Mesothelial cell of epicardium (in vitro differentiated cells): ENCODE data around the gene KRT23. TPM values are rescaled to one million over a fixed set of nuclear protein-coding genes. Genes with fewer than 3 reads are reported as not detected.

Experiments
- DNase-seq, 2 experiments: peaks; one replicate each; pipeline ENCODE4 v3.0.0; 2021; ENCODE audit warnings: low spot score in 2 of 2; ENCODE audit not compliant: unreplicated experiment in 2 of 2
- H3K27ac Mint-ChIP-seq: 2 replicates; pipeline ENCODE4 v1.8.0; 2021; ENCODE audit warnings: mixed read lengths
- H3K27me3 Mint-ChIP-seq: 2 replicates; pipeline ENCODE4 v1.8.0; 2021; ENCODE audit warnings: low read depth, mixed read lengths
- H3K36me3 Mint-ChIP-seq: 2 replicates; pipeline ENCODE4 v1.8.0; 2021; ENCODE audit warnings: mixed read lengths
- H3K4me1 Mint-ChIP-seq: 2 replicates; pipeline ENCODE4 v1.8.0; 2021; ENCODE audit warnings: mixed read lengths
- H3K4me3 Mint-ChIP-seq: 2 replicates; pipeline ENCODE4 v1.8.0; 2021; ENCODE audit warnings: mild to moderate bottlenecking, moderate library complexity, mixed read lengths
- H3K9me3 Mint-ChIP-seq: 2 replicates; pipeline ENCODE4 v1.8.0; 2021; ENCODE audit warnings: mixed read lengths
- total RNA-seq: library from RNA; stranded (reverse); gene quantifications from 3 replicates; pipeline ENCODE4 v1.2.1, GENCODE V29; 2021
- TF ChIP-seq, protein P1 (sequence below): fragments of 200-600 bp; sonication (generic); IDR thresholded peaks from one replicate; pipeline ENCODE4 v1.5.0; 2021; ENCODE audit warnings: antibody characterized with exemption; ENCODE audit not compliant: unreplicated experiment

KRT23 gene
- total RNA-seq, 1 donor from 2014 or later: 2.8 TPM

DNA sequence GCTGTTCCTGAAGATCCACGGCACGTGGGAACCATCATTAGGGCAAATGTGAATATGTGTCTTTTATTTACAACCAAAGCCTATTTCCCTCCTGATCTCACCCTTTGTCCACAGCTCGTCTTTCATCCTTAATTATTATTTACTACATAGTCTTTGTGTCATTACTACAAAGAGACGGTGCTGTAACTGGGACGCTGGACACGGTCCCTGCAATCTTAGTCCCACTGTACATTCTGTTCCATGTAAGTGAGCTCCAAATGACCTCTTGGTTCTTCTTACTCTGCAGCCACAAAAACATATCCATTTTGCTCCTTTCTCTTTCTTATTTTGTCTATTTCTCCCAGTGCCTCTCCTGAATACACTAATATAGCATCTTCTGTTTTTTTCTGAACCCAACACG, 12.7 kb upstream of the KRT23 start:
- H3K27me3 Mint-ChIP-seq: no peaks in the 10 kb centered on the region
- H3K27ac Mint-ChIP-seq: peak overlapping the region; percentile 1
- no peaks in the 10 kb centered on the region for H3K9me3 Mint-ChIP-seq
- TF ChIP-seq, protein P1, sequence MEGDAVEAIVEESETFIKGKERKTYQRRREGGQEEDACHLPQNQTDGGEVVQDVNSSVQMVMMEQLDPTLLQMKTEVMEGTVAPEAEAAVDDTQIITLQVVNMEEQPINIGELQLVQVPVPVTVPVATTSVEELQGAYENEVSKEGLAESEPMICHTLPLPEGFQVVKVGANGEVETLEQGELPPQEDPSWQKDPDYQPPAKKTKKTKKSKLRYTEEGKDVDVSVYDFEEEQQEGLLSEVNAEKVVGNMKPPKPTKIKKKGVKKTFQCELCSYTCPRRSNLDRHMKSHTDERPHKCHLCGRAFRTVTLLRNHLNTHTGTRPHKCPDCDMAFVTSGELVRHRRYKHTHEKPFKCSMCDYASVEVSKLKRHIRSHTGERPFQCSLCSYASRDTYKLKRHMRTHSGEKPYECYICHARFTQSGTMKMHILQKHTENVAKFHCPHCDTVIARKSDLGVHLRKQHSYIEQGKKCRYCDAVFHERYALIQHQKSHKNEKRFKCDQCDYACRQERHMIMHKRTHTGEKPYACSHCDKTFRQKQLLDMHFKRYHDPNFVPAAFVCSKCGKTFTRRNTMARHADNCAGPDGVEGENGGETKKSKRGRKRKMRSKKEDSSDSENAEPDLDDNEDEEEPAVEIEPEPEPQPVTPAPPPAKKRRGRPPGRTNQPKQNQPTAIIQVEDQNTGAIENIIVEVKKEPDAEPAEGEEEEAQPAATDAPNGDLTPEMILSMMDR: no peak
- no peak overlapping the region for H3K4me3 Mint-ChIP-seq
- no peaks in the 10 kb centered on the region for H3K36me3 Mint-ChIP-seq
- no peak for DNase-seq
- H3K4me1 Mint-ChIP-seq: peaks cover 48% of the 10 kb centered on the region

DNA sequence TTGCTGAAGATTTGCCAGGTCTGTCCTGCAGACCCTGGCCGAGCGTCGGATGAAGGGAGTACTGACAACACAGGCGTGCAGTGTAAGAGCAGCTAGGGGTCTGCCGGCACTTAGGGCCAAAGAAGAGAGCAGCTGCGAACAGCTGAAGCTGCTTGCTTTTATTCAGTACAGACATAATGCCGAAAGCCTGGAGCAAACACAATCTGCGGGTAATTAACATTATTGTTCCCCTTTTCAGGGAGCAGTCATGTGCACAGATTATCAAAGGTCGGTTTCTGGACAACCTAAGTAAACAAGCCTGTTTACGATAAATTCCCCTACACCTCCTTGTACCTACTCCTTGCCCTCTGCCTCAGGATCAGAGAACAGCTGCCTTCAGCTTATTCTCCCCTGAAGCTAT, 12.0 kb upstream of the KRT23 start:
- Mint-ChIP-seq H3K27ac (peak overlapping the region; percentile 41), H3K4me1 (peaks cover 51% of the 10 kb centered on the region), H3K9me3 (no peaks in the 10 kb centered on the region), H3K4me3 (no peak overlapping the region), H3K36me3 (no peaks in the 10 kb centered on the region), H3K27me3 (no peaks in the 10 kb centered on the region)
- TF ChIP-seq, protein P1: no peak
- no peak for DNase-seq

GRCh38 chr17:40947929-40948328, 10.5 kb upstream of the KRT23 start:
- DNase-seq: no peak
- H3K27ac Mint-ChIP-seq: no peak overlapping the region
- peaks cover 48% of the 10 kb centered on the region for H3K4me1 Mint-ChIP-seq
- no peaks in the 10 kb centered on the region for H3K9me3 Mint-ChIP-seq
- no peaks in the 10 kb centered on the region for H3K27me3 Mint-ChIP-seq
- TF ChIP-seq, protein P1: no peak
- H3K36me3 Mint-ChIP-seq: no peaks in the 10 kb centered on the region
- no peak overlapping the region for H3K4me3 Mint-ChIP-seq

- DNase-seq: no peak
- TF ChIP-seq, protein P1: no peak
- H3K27me3 Mint-ChIP-seq: no peaks in the 10 kb centered on the region
- no peaks in the 10 kb centered on the region for H3K9me3 Mint-ChIP-seq
- H3K36me3 Mint-ChIP-seq: no peaks in the 10 kb centered on the region
- no peak overlapping the region for H3K4me3 Mint-ChIP-seq
- H3K27ac Mint-ChIP-seq: peak overlapping the region; percentile 1
- peaks cover 42% of the 10 kb centered on the region for H3K4me1 Mint-ChIP-seq
These were observed 8.0 kb upstream of the KRT23 start for GRCh38 chr17:40945414-40945813.

DNA sequence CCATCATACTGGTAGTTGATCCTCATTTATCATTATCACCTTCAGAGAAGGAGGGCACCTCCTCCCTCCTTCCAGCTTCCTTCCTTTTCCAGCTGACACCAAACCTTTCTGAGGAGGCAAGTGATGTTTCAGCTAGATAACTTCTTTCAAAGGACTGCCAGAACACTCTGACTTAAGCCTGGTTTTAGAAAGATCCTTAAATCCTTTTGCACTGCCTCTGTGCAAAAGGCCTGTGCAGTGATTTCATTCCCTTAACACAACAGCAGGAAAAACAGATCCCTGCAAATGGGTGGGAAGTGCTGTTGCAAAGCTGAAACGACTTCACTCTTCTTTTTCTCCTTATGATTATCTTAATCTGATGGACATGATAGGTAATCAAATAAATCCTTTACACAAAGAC, 7.1 kb upstream of the KRT23 start:
- Mint-ChIP-seq H3K27ac (peak overlapping the region; percentile 11), H3K4me1 (peaks cover 37% of the 10 kb centered on the region), H3K27me3 (no peaks in the 10 kb centered on the region), H3K36me3 (no peaks in the 10 kb centered on the region), H3K4me3 (no peak overlapping the region), H3K9me3 (no peaks in the 10 kb centered on the region)
- no peak for DNase-seq
- TF ChIP-seq, protein P1: no peak

DNA sequence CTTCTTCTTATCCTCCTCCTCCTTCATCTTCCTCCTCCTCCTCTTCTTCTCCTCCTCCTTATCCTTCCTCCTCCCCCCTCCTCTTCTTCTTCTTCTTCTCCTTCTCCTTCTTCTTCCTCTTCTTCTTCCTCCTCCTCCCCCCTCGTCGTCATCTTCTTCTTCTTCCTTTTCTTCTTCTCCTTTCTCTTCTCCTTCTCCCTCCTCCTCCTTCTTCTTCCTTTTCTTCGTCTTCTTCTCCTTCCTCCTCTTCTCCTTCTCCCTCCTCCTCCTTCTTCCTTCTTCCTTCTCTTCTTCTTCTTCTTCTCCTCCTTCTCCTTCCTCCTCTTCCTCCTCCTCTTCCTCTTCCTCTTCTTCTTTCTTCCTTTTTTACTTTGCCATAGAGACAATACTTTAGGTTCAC, 5.1 kb upstream of the KRT23 start:
- H3K4me1 Mint-ChIP-seq: peaks cover 44% of the 10 kb centered on the region
- no peak for DNase-seq
- TF ChIP-seq, protein P1: no peak
- no peaks in the 10 kb centered on the region for H3K27me3 Mint-ChIP-seq
- no peak overlapping the region for H3K27ac Mint-ChIP-seq
- no peaks in the 10 kb centered on the region for H3K36me3 Mint-ChIP-seq
- H3K4me3 Mint-ChIP-seq: no peak overlapping the region
- no peaks in the 10 kb centered on the region for H3K9me3 Mint-ChIP-seq
